Neutrophil (primary cell): ENCODE results near the gene HOMER3.

Experiments used
- H3K27ac ChIP-seq: fragments of 200-600 bp; sonication (generic); 2 replicates; pipeline ENCODE4 v1.5.1; 2016; ENCODE audit warnings: mild to moderate bottlenecking, moderate library complexity
- H3K27me3 ChIP-seq: fragments of 200-600 bp; sonication (generic); 2 replicates; pipeline ENCODE4 v1.6.0; 2016; ENCODE audit warnings: mild to moderate bottlenecking
- H3K36me3 ChIP-seq: fragments of 200-600 bp; sonication (generic); 2 replicates; pipeline ENCODE4 v1.5.1; 2017
- H3K4me1 ChIP-seq, 2 experiments: fragments of 200-600 bp in 1 of 2; sonication (generic) in 1 of 2; 1 replicate in 1 of 2; 2 replicates in 1 of 2; pipeline versions ENCODE4 v1.5.1 to v1.6.1; 2013 to 2016; ENCODE audit warnings: low read depth in 1 of 2, low read length in 1 of 2, mild to moderate bottlenecking in 1 of 2, moderate library complexity in 1 of 2; ENCODE audit not compliant: control insufficient read depth in 1 of 2, insufficient read depth in 1 of 2
- H3K4me3 ChIP-seq, 2 experiments: fragments of 200-600 bp in 1 of 2; sonication (generic) in 1 of 2; 1 replicate in 1 of 2; 2 replicates in 1 of 2; pipeline ENCODE4 v1.5.1; 2013 to 2016; ENCODE audit warnings: low read depth in 1 of 2, low read length in 1 of 2, mild to moderate bottlenecking in 1 of 2, moderate library complexity in 1 of 2
- H3K9me3 ChIP-seq: fragments of 200-600 bp; sonication (generic); 2 replicates; pipeline ENCODE4 v1.5.1; 2016
- CTCF ChIP-seq: fragments of 200-600 bp; sonication (generic); IDR thresholded peaks from 2 replicates; pipeline ENCODE4 v1.5.1; 2016; ENCODE audit warnings: antibody characterized with exemption

Gene HOMER3

GRCh38 chr19:18931316-18932162 lies 9.5 kb downstream of the HOMER3 start:
- Histone ChIP-seq H3K4me1 (peaks cover 8 to 15% of the 10 kb centered on the region in 2 experiments), H3K9me3 (no peaks in the 10 kb centered on the region), H3K27ac (no peak overlapping the region), H3K4me3 (peak overlapping the region in 1 of 2 experiments; percentile 58), H3K27me3 (no peaks in the 10 kb centered on the region), H3K36me3 (peaks cover 72% of the 10 kb centered on the region)
- no peak for TF ChIP-seq CTCF

GRCh38 chr19:18929311-18929710 lies 11.7 kb downstream of the HOMER3 start:
- Histone ChIP-seq H3K9me3 (no peaks in the 10 kb centered on the region), H3K4me1 (peaks cover 8 to 15% of the 10 kb centered on the region in 2 experiments), H3K27me3 (no peaks in the 10 kb centered on the region), H3K36me3 (peaks cover 82% of the 10 kb centered on the region), H3K27ac (no peak overlapping the region), H3K4me3 (no peak overlapping the region)
- no peak for TF ChIP-seq CTCF

GRCh38 chr19:18928018-18928805 lies 12.8 kb downstream of the HOMER3 start:
- no peak for TF ChIP-seq CTCF
- peaks cover 8 to 14% of the 10 kb centered on the region in 2 experiments for H3K4me1 ChIP-seq
- H3K36me3 ChIP-seq, result peaks cover 79% of the 10 kb centered on the region
- H3K27ac ChIP-seq, result no peak overlapping the region
- H3K27me3 ChIP-seq, result no peaks in the 10 kb centered on the region
- H3K4me3 ChIP-seq, result no peak overlapping the region
- H3K9me3 ChIP-seq, result no peaks in the 10 kb centered on the region

- no peak for TF ChIP-seq CTCF
- Histone ChIP-seq H3K9me3 (no peaks in the 10 kb centered on the region), H3K36me3 (peaks cover 75% of the 10 kb centered on the region), H3K27me3 (no peaks in the 10 kb centered on the region), H3K4me3 (no peak overlapping the region), H3K4me1 (peaks cover 9% of the 10 kb centered on the region in 2 experiments), H3K27ac (no peak overlapping the region)
These were observed 16.3 kb downstream of the HOMER3 start for GRCh38 chr19:18924684-18925213.

- Histone ChIP-seq H3K4me3 (no peak overlapping the region), H3K9me3 (no peaks in the 10 kb centered on the region), H3K4me1 (peaks cover 25 to 28% of the 10 kb centered on the region in 2 experiments), H3K27ac (no peak overlapping the region), H3K27me3 (no peaks in the 10 kb centered on the region), H3K36me3 (peaks cover 51% of the 10 kb centered on the region)
- TF ChIP-seq CTCF, result no peak
These were observed 18.6 kb downstream of the HOMER3 start for GRCh38 chr19:18922228-18922985.
